HepG2 (cell line): ENCODE results near the gene URM1.

Experiments
- BRCA1 ChIP-seq: sonication (generic); formaldehyde crosslinking; IDR thresholded peaks from 2 replicates; pipeline ENCODE4 v1.4.0; 2020; ENCODE audit warnings: missing genetic modification reagents
- LCORL ChIP-seq, 2 experiments: fragments of 450-650 bp in 1 of 2; sonication (generic) in 1 of 2; formaldehyde crosslinking in 1 of 2; IDR thresholded peaks; 2 replicates each; pipeline versions ENCODE4 v1.5.0 to v1.6.1; 2017 to 2020; ENCODE audit warnings: antibody characterized with exemption in 1 of 2, missing genetic modification reagents in 1 of 2
- POLR2AphosphoS5 ChIP-seq: IDR thresholded peaks from 2 replicates; pipeline ENCODE4 v1.6.1; 2012; ENCODE audit warnings: low read depth, low read length

DNA sequence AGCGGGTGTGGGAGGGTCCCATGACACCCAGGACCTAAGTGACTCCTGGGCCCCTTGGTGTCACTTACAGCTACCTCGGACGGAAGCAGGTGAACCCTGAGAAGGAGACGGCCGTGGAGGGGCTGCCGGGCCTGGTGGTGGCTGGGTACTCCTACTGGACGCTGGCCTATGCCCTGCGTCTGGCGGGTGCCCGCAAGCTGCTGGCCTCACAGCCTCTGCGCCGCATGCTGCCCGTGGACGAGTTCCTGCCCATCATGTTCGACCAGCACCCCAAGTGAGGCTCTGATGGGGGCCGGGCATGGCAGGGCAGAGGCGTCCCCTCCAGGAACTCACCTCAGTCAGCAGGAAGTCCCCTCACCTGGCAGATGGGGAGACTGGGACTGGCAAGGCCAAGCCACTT is 63.2 kb downstream of the URM1 start:
- TF ChIP-seq LCORL (IDR thresholded peaks at IDR 0.05), result no peak
- TF ChIP-seq LCORL (CRISPR knock-in tag; IDR thresholded peaks at IDR 0.05), result no peak
- TF ChIP-seq POLR2AphosphoS5, result no peak
- no peak for TF ChIP-seq BRCA1
